ENCODE results near the gene CACNA1S.

DNA sequence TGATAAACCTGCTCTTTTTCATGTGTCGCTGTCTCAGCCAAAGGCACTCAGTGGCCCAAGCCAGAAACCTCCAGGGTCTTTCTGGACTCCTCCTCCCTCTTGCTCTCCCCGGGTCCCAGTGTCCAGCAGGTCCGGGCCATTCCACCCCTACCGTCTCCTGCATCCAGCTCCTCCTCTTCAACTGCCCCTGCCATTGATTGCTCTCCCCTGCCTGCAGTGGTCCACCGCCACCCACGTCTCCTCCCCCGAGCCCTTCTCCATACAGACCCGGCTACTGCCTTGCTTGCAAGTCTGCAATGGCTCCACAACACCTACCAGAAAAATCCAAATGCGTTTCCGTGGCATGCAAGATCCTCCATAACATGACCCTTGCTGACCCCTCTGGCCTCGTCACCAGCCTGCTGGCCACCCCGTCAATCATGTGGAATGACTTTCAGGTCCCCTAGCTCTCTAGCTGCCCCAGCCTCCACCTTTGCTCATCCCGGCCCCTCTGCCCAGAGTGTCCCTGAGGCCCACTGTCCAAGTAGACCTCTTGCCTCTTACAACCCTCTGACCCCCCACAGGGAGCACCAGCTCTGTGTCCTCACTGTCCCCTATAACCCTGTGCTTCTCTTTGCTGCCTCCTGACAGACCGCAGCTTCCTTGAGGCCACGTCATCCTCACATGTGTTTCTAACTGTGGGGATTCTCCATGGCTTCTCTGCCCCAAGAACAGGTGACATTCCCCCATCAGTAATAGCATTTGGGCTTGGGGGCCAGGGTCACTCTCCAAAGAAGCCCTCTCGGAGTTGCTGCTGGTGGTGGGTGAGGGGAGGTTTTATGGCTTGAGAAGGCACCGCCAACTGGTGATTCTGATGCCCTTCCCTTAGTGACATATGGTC is 15.0 kb downstream of the CACNA1S start:
- TF ChIP-seq, protein P1, sequence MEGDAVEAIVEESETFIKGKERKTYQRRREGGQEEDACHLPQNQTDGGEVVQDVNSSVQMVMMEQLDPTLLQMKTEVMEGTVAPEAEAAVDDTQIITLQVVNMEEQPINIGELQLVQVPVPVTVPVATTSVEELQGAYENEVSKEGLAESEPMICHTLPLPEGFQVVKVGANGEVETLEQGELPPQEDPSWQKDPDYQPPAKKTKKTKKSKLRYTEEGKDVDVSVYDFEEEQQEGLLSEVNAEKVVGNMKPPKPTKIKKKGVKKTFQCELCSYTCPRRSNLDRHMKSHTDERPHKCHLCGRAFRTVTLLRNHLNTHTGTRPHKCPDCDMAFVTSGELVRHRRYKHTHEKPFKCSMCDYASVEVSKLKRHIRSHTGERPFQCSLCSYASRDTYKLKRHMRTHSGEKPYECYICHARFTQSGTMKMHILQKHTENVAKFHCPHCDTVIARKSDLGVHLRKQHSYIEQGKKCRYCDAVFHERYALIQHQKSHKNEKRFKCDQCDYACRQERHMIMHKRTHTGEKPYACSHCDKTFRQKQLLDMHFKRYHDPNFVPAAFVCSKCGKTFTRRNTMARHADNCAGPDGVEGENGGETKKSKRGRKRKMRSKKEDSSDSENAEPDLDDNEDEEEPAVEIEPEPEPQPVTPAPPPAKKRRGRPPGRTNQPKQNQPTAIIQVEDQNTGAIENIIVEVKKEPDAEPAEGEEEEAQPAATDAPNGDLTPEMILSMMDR (IDR thresholded peaks at IDR 0.05), result no peak
- TF ChIP-seq EZH2 (IDR thresholded peaks at IDR 0.05; ENCODE audit: borderline replicate concordance, insufficient read depth, low read depth, low read length, poor library complexity, severe bottlenecking), result no peak

All from B cell (primary cell).